ENCODE data around the gene CCDC169. TPM values are rescaled to one million over a fixed set of nuclear protein-coding genes. Genes with fewer than 3 reads are reported as not detected.

Gene CCDC169
- total RNA-seq, 4 donors from 2014 or later: 0.22 to 0.51 TPM; not detected in 2

- TF ChIP-seq CTCF (IDR thresholded peaks at IDR 0.05; ENCODE audit: low read depth): no peak
These were observed 45.1 kb upstream of the CCDC169 start for GRCh38 chr13:36342715-36343114.

DNA sequence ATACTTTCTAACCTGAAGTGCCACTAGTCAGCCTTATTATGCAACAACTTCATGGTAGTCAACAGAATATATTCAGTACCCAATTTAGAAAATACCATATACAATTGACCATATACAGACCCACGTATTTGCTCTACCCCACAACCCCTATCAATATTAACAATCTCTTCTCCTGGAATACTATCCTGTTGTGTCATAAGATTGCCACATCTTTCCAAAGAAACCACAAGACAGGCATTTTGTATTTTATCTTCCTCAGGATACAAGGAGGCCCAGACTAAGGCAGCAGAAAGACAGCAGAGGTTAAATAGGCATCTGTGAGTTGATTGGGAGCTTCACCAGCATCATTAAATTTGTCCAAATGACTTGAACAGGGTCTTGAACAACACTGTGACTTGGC, 44.1 kb upstream of the CCDC169 start:
- no peak for TF ChIP-seq CTCF (IDR thresholded peaks at IDR 0.05; ENCODE audit: low read depth)

GRCh38 chr13:36339600-36340155, 42.1 kb upstream of the CCDC169 start:
- no peak for TF ChIP-seq CTCF (IDR thresholded peaks at IDR 0.05; ENCODE audit: low read depth)

- no peak for TF ChIP-seq CTCF (IDR thresholded peaks at IDR 0.05; ENCODE audit: low read depth)
These were observed 40.5 kb upstream of the CCDC169 start for GRCh38 chr13:36337938-36338641.

DNA sequence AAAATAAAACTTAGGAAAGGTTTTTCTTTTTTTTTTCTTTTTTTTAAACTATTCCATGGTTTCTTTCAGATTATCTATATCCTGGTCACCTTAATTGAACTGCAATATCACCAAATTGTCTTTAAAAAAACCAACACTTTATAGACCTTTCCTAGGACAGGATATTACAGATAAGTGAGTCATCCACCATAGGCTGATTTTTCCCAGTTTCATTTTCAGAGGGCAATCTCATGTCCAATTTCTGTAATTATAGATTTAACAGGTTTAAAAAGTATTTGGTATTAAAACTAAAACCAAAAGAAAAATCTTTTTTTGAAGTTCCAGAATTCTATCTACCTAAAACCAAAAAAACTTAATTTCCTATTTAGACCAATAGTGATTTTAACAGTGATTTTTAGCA, 35.4 kb upstream of the CCDC169 start:
- TF ChIP-seq CTCF (IDR thresholded peaks at IDR 0.05; ENCODE audit: low read depth): no peak

DNA sequence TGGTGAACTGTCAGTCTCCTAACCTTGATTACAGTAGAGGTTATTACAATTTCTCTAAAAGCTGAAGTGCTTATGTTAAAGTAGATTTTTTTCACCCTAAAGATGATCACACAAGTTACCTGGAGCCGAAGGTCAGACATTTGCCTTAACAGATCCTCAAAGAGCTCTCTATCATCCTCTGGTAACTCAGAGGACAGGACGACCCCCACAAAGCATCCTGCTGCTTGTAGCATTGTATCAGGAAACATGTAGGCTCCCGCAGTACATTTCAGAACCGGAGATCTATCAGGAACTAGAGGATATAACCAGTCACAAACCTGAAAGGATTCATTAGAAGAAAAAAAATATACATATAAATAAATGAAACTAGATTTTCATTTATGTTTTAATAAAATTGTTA, 33.7 kb upstream of the CCDC169 start:
- TF ChIP-seq CTCF (IDR thresholded peaks at IDR 0.05; ENCODE audit: low read depth): no peak

DNA sequence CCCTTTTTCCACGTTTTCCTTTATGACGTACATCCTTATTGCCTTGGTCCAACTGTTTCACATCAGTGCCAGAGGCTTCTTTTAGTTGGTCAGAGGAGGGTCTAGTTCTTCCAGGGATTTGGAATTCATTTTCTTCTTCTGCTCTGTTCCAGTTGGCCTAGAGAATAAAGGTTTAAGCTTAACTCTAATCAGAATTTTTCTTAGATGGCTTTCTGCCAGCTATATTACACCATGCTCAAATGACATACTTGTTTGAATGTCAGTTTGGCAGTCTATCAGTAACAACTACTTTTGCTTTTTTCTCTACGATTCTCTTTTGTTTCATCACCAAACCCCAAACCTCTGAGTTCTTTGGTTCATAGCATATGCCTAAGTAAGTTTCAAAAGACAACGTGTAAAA, 31.7 kb upstream of the CCDC169 start:
- no peak for TF ChIP-seq CTCF (IDR thresholded peaks at IDR 0.05; ENCODE audit: low read depth)
